ENCODE measurements around the gene WDR13.

- no peak for TF ChIP-seq CTCF (IDR thresholded peaks at IDR 0.05; ENCODE audit: borderline replicate concordance, extremely low read depth, low read length, poor library complexity, severe bottlenecking)
- TF ChIP-seq EZH2 (IDR thresholded peaks at IDR 0.05; ENCODE audit: borderline replicate concordance, low read depth, low read length, severe bottlenecking) = no peak
Measured at GRCh38 chrX:48598614-48599013, 1.3 kb downstream of the WDR13 start.
